ENCODE data around the gene GNG11.
"Not testable (repeated sequence)": the region's sequence is repeated elsewhere in the genome, so short reads cannot be mapped to it uniquely, and the experiment has no call there.

The GNG11 gene

DNA sequence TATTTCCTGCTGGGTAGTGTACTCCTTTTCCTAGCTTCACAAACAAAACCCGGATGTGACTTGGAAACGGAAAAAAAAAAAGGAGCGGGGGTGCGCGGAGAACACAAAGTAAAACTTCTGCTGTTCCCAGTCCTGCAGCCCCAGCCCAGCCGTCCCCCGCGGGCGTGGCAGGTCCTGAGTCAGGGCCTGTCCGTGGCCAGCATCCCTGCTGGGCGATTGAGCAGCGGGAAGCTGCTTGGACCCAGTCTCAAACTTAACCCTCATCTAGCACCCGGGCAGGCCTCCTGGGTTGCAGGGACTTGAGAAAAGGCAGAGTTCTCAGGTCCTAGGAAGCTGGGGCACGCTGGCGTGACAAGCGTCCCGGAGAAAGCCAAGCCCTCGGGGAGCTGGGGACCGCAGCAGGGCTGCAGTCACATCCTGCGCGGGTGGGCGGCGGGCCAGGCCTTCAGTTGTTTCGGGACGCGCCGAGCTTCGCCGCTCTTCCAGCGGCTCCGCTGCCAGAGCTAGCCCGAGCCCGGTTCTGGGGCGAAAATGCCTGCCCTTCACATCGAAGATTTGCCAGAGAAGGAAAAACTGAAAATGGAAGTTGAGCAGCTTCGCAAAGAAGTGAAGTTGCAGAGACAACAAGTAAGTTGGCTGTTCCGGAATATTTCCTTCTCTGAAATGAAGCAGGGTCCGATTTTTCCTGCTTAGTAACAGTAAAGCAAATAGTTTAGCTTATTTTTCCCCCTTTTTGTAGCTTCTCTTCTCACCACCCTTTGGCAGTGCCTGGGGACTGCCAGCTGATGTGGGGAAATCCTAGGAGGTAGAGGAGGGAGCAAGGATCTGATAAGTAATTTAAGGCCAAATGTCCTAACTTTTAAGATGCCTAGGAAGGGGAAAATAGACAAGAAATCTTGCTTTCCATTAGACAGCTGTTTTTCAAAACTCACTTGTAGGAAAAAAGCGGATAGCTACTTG is at the start of gene GNG11:
Gene GNG11, plus strand, starts transcription at position 129 of the 960 bp plus-strand sequence. Its CDS starts 403 bp downstream, at position 532.
- peak; percentile 76 for DNase-seq (ENCODE audit: low spot score)

DNA sequence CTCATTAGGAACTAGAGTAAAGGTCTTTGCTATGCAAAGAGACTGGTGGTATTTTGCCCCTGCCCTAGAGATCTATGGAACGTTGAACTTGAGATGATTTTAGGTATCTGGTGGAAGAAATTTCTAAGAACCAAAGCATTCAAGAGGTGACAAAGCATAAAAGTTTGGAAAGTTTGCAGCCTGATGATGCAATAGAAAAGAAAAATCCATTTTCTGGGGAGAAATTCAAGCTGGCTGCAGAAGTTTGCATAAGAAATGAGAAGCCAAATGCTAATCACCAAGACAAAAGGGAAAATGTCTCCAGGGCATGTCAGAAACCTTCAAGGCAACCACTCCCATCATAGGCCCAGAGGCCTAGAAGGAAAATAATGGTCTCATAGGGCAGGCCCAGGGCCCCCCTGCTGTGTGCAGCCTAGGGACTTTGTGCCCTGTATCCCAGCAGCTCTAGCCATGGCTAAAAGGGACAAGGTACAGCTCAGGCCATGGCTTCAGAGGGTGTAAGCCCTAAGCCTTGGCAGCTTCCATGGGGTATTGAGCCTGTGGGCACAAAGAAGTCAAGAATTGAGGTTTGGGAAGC is 47.4 kb upstream of the GNG11 start:
- no peak for DNase-seq (ENCODE audit: low spot score)

DNA sequence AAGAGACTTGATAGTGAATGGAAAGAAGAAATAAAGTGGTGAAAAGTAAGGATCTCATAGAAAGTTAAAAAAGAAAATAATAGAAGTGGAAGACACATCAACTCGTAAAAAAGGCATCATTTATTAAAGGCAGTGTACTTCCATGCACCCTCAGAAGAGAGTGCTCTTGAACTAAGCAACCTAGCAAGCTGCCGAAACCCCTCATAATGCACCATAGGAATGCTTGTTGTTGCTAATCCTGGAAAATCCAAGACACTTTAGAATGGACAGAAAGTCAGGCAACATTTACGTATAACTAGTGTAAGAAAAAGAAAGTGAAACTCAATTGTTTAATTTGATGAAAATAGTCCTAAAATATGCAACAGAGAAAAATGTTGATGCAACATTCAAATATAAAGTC is 43.8 kb upstream of the GNG11 start:
- DNase-seq (ENCODE audit: low spot score): no peak

DNA sequence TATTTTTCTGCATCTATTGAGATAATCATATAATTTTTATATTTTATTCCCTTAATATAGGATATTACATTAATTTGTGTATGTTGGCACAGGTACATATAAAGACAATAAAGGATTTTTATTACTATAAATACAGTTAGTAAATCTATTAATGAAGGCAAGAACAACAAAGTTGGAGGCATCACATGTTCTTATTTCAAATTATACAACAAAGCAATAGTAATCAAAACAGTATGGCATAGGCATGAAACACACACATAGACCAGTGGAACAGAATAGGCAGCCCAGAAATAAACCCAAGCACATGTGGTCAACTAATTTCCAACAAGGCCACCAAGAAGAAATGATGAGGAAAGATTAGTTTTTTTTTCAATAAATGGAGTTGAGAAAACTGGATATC is 42.2 kb upstream of the GNG11 start:
- no peak for DNase-seq (ENCODE audit: low spot score)

DNA sequence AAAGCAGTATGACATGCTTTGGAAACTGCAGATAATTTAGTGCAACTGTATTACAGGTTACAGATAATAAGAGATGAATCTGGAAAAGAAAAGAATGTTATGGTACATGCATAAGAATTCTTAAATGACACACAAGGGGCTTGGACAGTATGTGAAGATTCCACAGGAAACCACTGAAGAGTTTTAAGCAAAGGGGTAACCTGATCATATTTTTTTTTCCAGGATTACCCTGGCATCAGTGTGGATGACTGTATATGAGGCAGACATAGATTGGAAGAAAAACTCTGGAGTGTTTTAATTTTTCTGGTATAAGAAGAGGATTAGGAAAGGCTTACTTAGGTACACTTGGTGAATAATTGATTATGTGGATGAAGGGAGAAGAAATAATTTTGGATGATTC is 39.1 kb upstream of the GNG11 start:
- no peak for DNase-seq (ENCODE audit: low spot score)

DNA sequence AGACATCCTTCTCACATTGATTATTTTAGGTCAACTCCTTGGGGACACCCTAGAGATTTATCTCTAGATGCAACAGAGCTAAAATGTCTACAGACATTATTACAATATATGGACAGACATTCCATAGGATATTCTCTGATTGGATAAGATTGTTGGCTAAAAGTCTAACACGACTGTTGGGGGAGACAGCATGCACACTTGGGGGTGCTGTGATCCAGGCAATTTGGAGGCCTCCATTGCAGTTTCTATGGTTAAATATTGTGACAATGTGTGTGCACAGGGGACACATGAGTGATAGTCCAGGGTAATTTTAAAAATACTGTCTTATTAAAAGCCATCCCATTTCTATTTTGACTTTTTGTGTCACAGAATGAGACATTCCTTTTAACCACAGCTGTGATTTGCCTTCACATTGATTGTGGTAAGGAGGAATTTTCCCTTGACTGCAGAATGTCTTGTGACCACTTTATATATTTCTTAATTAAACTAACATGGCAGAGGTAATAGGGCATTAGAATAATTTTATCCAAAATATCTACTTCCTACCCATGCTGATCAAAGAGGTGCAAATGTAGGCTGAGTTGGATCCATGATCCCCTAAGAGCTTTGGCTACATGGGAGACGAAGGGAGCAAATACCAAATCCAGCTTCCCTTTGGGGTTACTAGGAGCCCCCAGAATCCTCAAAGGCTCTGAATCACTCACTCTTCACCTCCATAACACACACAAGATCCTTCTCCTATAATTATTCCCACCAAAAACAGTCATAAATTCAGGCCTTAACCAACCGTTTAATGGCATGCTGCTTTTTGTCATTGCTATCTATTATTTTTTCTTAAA is 38.2 kb upstream of the GNG11 start:
- DNase-seq (ENCODE audit: low spot score): no peak

DNA sequence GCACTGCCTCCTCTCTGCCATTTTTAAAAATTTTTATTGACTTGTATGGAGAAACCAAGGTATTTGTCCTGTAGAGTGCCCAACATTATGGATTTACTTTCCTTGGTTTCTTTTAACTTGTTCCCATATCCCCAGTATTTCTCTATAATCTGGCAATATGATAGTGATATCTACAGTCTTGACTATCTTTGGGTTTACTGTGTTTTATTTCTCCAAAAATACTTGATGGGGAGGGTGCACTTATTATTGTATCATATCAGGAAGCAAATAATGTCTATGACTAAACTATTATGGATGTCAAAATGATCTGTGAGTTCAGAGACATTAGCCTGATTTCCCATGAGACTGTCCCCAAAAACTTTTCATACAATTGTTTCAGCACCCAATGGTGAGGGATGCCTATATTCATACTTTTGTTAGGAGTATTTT is 37.6 kb upstream of the GNG11 start:
- no peak for DNase-seq (ENCODE audit: low spot score)

DNA sequence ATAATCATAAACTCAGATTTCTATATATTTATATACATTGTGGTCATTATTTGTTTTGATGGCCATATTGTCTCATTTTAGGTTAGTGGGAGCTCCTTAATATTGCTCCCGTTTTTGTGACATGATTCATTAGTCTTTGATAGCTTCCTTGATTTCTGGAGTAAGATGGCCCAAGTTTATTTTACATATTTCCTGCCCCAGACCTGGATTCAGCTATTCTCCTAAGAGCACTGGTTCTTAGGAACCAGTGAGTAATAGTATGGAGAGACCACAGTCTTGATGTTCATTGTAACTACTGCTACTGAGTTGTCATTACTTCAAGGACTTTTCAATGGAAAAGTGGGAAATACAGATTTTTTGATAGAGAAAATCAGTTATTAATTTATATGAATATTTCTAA is 37.0 kb upstream of the GNG11 start:
- DNase-seq (ENCODE audit: low spot score): no peak

DNA sequence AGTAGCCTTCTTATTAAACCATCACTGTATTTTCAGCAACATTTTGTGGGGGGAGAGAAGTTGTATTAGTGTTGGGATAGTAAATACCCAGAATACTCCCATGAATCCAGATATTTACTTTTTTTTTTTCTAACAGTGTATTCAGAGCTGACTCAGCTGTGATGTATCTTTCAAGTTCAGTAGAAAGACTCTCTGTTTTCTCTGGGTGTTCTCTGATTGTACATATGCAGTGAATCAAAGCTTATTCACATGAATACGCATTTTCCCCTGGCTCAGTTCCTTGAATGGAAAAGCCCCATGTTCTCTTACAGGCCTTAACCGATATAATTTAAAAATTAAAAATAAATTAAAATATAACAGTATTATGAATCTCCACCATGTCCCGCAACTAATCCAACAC is 32.3 kb upstream of the GNG11 start:
- no peak for DNase-seq (ENCODE audit: low spot score)

DNA sequence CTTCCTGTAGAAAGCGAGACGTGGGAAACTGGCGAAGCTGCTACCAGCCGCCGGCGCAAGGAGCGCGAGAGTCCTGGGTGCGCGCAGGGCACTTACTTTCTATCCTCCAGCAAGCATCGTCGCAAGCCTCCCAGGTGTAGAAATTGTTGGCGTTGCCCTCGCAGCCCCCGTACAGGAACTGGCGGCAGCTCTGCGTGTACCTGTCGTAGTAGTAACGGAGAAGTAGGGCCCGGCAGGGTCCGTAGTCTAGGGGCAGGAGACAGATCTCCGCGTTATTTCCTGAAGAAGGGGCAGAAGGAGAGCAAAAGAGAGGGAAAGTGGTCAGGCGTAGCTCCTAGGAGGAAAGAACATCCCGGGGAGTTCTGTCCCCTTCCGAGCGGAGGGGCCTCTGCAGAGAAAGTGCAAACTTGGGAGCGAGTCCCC is 31.5 kb upstream of the GNG11 start:
- DNase-seq (ENCODE audit: low spot score): peak; percentile 63

DNA sequence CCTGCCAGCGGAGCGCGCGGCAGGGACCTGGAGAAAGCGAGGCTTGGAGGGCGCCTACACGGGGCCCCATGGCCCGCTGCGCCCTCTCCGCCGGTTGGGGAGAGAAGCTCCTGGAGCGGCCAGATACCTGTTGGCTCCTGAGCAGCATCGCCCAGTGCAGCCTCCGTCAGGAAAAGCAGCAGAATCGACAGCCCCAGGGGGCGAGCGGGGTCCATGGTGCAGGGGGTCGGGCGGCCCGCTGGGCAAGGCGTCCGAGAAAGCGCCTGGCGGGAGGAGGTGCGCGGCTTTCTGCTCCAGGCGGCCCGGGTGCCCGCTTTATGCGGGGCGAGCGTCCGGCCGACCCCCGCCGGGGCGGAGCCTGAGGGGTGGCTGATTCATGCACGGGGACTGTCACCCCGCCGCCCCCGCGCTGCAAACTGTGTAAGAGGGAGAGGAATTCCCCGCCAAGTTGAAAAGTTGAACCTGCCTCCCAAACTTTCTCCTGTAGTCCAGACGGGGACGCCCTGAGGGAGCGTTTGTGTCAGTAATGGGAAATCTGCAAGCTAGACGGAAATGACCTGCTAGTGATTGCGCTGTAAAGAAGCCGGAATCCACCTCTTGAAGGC is 31.0 kb upstream of the GNG11 start, which contains the start of gene TFPI2:
Gene TFPI2, minus strand, starts transcription at position 290 of the 605 bp plus-strand sequence. Its CDS starts 75 bp downstream, at position 215.
- peak; percentile 70 for DNase-seq (ENCODE audit: low spot score)

DNA sequence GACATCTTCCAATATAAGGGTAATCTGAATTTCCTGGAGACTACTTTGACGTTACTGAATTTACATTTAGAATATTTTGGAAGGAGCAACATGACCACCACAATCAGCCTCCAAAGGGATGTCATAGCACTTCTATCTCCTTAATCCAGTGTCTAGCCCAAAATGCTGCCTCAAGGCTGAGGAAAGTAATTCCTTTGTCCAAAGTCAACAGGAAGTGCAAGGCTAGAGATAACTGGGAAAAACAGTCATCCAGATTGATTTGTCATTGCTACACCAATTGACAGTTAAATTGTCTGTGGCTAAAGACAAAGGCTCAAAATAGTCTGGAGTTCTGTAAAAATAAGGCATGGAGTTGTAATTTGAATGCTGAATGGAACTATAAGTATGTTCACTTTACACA is 27.1 kb upstream of the GNG11 start:
- DNase-seq (ENCODE audit: low spot score): no peak

DNA sequence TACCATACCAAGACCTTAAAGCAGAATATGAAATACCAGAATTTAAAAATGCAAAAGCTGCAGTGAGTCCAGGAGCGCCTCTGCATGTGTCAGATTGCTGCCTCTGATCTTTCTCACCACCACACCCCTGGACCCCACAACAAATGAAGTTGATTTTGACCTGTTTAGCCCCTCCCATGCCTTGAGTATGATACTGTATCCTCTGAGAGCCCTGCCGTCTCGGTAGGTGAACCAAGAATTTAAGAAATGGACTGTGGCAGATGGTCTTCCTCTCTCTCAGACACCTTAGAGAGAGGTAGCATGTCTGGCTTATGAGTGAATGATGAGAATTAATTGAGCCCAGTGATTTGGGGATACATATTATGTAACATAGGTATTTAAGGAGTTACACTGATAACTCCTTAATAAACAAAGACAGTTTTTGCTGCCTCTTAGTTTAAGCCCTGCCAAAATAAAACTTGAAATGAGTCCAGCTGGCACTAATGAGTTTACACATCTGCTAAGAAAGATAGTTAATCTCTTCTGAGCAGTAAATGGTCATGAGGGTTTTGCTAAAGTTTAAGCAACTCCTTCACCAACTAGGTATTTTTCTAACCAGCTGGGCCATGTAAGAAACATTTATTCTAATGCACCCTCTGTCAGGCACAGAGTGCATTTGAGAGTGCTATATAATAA is 26.4 kb upstream of the GNG11 start:
- no peak for DNase-seq (ENCODE audit: low spot score)

DNA sequence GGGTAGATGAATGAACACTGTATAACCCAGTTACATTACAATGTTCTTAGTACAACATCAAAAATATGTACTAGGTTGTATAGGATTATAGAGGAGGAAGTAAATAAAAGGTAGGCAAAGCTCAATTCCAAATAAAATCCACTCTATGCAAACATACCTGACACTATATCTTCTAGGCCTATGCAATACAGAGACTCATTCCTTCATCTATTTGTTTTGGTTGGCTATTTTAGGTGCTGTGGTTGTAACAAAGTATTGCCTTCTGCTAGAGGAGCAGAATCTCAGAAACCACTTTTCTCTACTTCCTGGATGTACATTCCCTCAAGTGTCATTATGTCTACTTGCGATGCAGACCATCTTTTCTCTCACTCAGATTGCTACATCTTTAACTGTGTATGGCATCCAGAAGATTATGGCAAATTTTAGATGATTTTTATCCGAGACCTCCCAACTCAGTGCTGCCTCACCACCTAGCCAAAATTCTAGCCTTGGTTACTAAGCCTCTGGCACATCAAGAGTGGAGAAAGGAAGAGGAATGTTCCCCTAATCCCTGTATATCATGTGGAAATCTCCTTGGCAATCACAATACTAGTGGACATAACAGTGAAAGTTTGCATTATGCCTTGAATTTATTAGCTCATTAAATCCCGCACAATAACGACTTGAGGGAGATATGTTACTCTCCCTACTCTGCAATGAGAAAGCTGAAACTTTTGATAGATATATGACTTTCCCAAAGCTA is 25.5 kb upstream of the GNG11 start:
- DNase-seq (ENCODE audit: low spot score): no peak

DNA sequence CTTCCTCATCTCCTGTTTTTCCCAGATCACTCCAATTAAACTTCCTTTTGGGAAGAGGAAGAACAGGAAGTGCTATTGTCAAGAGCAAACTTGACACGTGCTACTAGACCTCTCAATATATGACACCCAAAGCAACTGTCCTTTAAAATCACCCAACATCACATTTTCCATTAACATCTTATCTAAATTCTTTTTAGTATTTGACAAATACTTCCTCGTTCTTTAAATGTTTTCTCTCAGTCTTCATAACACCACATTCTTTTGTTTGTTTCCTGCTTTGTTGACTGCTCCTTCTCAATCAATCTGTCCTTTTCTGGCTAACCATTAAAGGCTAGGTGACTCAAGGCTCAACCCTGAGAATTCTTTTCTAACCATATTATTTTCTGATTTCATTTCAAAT is 23.9 kb upstream of the GNG11 start:
- no peak for DNase-seq (ENCODE audit: low spot score)

DNA sequence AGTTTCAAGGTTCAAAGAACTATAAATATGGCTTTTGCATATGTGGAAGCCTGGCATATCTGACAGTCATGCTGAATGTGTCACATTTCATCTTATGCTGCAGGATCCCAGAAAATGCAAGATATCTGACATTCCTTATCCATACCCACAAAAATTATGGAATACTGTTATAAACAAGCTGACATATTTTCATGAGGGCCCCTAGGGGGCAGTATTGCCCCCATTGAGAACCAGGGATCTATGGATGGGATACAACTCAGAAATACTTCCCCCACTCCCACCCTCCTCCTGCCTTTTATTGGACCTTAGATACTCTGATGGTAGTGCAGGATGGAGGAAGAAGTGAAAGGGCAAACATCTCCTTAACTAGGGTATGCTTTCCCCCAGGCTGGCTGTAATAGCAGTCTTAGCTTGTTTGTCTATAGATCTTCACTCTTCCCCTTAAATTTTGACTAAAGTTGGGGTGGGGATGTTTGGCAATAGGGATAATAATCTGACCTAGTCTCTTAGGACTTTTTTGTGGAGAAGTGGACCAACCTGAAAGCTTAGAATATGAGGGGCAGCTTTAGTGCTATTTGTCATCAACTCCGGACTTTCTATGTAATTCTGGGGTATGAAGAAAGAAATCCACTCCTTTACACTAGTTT is 18.6 kb upstream of the GNG11 start:
- DNase-seq (ENCODE audit: low spot score): no peak

DNA sequence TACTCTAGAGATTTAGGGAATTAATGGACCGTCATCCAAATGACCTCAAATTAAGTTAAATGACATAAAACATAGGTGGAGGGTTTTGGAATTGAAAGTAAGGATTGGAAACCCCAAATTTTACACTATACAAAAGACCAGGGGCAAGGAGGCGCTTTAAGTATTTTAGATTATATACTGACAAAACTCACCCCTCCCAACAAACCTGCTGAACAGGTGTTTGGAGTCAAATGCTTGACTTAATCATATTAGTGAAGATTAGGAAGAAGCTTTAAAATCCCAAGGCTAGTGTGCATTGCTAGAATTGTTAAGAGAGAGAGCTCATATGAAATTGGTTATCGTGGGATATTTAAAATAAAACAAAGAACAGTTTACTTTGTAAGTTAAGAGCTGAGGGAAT is 15.3 kb upstream of the GNG11 start, which contains the start of gene GNGT1:
Gene GNGT1, plus strand, starts transcription at position 301 of the 400 bp plus-strand sequence. CDS start 180 bp downstream, outside the sequence.
- DNase-seq (ENCODE audit: low spot score): no peak

DNA sequence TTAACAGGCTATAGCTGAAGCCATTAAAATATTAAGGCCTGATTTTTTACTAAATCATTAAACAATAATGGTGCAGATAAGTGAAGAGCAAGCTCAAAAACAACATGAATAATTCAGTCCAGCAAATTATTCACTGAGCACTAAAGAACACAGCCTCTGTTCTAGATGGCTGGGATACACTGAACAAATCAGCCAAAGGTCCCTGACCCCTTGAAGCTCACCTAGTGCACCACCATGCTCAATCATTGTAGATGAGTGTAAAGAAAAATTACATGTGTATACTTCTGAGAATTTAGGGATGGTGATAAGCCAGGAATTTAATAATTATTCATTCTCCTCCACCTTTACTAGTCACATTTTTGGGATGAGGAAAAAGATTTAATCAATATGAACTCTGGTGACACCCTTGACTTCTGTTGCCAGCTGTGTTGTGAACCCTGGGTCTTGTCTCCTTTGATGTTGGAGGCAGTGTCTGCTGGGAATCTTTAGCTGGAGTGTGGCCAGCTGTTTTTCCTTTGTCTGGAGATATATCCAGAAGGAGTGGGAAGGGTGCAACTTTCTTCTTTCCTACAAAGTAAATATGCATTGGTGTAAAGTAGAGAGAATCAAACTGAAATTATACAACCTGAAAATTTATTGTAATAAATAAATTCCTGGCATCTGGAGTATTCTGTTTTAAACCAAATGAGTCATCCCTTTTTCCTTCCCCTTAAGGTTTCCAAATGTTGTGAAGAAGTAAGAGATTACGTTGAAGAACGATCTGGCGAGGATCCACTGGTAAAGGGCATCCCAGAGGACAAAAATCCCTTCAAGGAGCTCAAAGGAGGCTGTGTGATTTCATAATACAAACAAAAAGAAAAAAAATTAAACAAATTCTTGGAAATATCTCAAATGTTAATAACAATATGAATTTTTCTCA is 11.2 kb upstream of the GNG11 start:
- DNase-seq (ENCODE audit: low spot score): no peak

DNA sequence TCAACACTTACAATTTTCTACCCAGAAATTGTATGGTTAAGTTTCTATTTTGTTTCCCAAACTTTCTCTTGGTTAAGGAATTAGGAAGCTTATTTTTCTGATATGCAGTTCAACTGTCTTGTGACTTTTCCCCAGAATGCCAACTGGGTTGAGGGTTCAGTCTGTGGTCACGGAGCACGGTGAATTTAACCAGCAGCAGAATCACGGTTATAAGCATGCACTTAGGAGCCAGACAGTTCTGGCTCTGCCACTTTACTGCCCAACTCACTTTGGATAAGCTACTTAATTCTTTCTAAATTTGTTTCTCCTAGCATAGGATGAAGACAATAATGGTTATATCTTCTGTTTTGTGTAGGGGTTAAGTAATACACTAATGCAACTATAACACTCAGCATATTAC is 10.3 kb upstream of the GNG11 start:
- DNase-seq (ENCODE audit: low spot score): not testable (repeated sequence)

All from ecto neural progenitor cell (in vitro differentiated cells).